Left ventricle myocardium inferior (tissue), 1 donor: ENCODE results near the gene GOLPH3L. TPM values are rescaled to one million over a fixed set of nuclear protein-coding genes. Genes with fewer than 3 reads are reported as not detected.
A peak's percentile ranks its signal among the peaks of the same experiment; 100 is the strongest.

Experiments used
- DNase-seq: peaks from one replicate; pipeline ENCODE4 v3.0.0-alpha.2; 2020
- H3K27ac ChIP-seq: fragments of 200-600 bp; replicated peaks from 2 replicates; pipeline ENCODE4 v1.8.0; 2021
- H3K27me3 ChIP-seq: fragments of 200-600 bp; 2 replicates; pipeline ENCODE4 v1.8.0; 2021; ENCODE audit warnings: low read depth
- H3K36me3 ChIP-seq: fragments of 200-600 bp; 2 replicates; pipeline ENCODE4 v1.8.0; 2021
- H3K4me1 ChIP-seq: fragments of 200-600 bp; 2 replicates; pipeline ENCODE4 v1.8.0; 2021
- H3K4me3 ChIP-seq: fragments of 200-600 bp; 2 replicates; pipeline ENCODE4 v1.8.0; 2021; ENCODE audit warnings: mild to moderate bottlenecking, moderate library complexity
- H3K9me3 ChIP-seq: fragments of 200-600 bp; replicated peaks from 2 replicates; pipeline ENCODE4 v1.8.0; 2021
- CTCF ChIP-seq: fragments of 200-600 bp; IDR thresholded peaks from 2 replicates; pipeline ENCODE4 v1.8.0; 2021; ENCODE audit warnings: antibody characterized with exemption, mild to moderate bottlenecking, borderline replicate concordance
- intact Hi-C: fragments of 100-400 bp; cut with micrococcal nuclease; formaldehyde crosslinking; loops from one replicate; pipeline ENCODE4 v1.11.0; 2022
- total RNA-seq: library from RNA; stranded (reverse); fragmentation: NEBNext Ultra II Directional; extraction: Animal tissue kit (Norgen Biotek cat#: 25700); gene quantifications from one replicate; pipeline ENCODE4 v1.2.1, GENCODE V29; 2021
- donor health status: DM: no; HTN: yes; CAD: no; lungs with severe emphysema.

Gene GOLPH3L
- total RNA-seq, 1 donor from 2014 or later, result 16.9 TPM

GRCh38 chr1:150622303-150622975 lies 74.5 kb downstream of the GOLPH3L start:
- peak; percentile 28 for TF ChIP-seq CTCF
- H3K36me3 ChIP-seq, result peaks cover 73% of the 10 kb centered on the region
- peaks cover 77% of the 10 kb centered on the region for H3K4me1 ChIP-seq
- H3K27me3 ChIP-seq, result no peaks in the 10 kb centered on the region
- H3K4me3 ChIP-seq, result no peak overlapping the region
- peak; percentile 59 for DNase-seq
- intact Hi-C loops, result loop anchor here (5.0 kb wide), 1 partner anchor 45 kb away; the partner anchor contains the start of gene MCL1
- no peaks in the 10 kb centered on the region for H3K9me3 ChIP-seq
- peak overlapping the region; percentile 80 for H3K27ac ChIP-seq

GRCh38 chr1:150621497-150622302 lies 75.3 kb downstream of the GOLPH3L start:
- no peak for DNase-seq
- H3K4me3 ChIP-seq, result no peak overlapping the region
- peaks cover 70% of the 10 kb centered on the region for H3K36me3 ChIP-seq
- peaks cover 73% of the 10 kb centered on the region for H3K4me1 ChIP-seq
- H3K27ac ChIP-seq, result peak overlapping the region; percentile 80
- no peaks in the 10 kb centered on the region for H3K9me3 ChIP-seq
- intact Hi-C loops, result loop anchor here (2.0 to 5.0 kb wide), 2 partner anchors 44 to 61 kb away; partner anchors contain the start of gene MCL1
- peak; percentile 76 for TF ChIP-seq CTCF
- H3K27me3 ChIP-seq, result no peaks in the 10 kb centered on the region

- no peak for TF ChIP-seq CTCF
Measured at GRCh38 chr1:150620919-150621318, 76.0 kb downstream of the GOLPH3L start.

GRCh38 chr1:150619576-150620509 lies 77.1 kb downstream of the GOLPH3L start:
- peak; percentile 31 for TF ChIP-seq CTCF
- DNase-seq, result no peak
- intact Hi-C loops, result loop anchor here (2.0 to 5.0 kb wide), 2 partner anchors 43 to 59 kb away; partner anchors contain the start of gene MCL1
- Histone ChIP-seq H3K27me3 (no peaks in the 10 kb centered on the region), H3K4me3 (peak overlapping the region; percentile 15), H3K36me3 (peaks cover 51% of the 10 kb centered on the region), H3K27ac (peak overlapping the region; percentile 80), H3K4me1 (peaks cover 61% of the 10 kb centered on the region), H3K9me3 (no peaks in the 10 kb centered on the region)

More at GRCh38 chr1:150620919-150621318, 76.0 kb downstream of the GOLPH3L start:
- Histone ChIP-seq H3K9me3 (no peaks in the 10 kb centered on the region), H3K4me3 (no peak overlapping the region), H3K4me1 (peaks cover 66% of the 10 kb centered on the region), H3K27me3 (no peaks in the 10 kb centered on the region), H3K27ac (peak overlapping the region; percentile 80), H3K36me3 (peaks cover 62% of the 10 kb centered on the region)
- DNase-seq, result no peak
- intact Hi-C loops, result loop anchor here (2.0 to 5.0 kb wide), 2 partner anchors 44 to 60 kb away; partner anchors contain the start of gene MCL1
